ENCODE results near the gene SYNDIG1.

The SYNDIG1 gene

DNA sequence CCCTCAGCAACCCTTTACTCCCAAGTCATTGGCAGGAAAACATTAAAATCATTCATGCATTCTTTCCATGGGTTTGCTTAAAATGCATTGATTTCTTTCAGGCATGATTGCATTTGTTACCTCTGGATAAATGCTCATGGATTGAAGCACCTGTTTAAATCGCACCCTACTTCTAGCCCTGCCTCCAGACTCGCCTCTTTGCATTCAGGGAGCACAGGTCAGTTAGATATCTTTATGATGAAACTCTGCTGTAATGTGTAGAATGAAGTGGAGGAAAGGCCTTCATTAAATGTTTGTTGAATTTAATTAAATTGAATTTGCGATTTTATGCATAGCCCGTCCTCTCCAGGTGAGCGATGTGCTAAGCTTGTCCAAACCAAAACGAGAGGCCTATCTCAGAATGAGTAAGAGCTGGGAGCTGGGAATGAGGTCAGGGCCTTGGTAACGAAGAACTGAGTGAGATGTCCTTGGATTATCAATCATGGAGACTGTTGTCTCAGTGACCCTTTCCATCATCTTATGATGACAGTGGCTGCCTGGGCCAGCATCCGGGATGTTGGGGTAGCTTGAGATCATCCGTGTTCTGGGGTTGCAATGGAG, 210.1 kb downstream of the SYNDIG1 start:
- no peak for DNase-seq

DNA sequence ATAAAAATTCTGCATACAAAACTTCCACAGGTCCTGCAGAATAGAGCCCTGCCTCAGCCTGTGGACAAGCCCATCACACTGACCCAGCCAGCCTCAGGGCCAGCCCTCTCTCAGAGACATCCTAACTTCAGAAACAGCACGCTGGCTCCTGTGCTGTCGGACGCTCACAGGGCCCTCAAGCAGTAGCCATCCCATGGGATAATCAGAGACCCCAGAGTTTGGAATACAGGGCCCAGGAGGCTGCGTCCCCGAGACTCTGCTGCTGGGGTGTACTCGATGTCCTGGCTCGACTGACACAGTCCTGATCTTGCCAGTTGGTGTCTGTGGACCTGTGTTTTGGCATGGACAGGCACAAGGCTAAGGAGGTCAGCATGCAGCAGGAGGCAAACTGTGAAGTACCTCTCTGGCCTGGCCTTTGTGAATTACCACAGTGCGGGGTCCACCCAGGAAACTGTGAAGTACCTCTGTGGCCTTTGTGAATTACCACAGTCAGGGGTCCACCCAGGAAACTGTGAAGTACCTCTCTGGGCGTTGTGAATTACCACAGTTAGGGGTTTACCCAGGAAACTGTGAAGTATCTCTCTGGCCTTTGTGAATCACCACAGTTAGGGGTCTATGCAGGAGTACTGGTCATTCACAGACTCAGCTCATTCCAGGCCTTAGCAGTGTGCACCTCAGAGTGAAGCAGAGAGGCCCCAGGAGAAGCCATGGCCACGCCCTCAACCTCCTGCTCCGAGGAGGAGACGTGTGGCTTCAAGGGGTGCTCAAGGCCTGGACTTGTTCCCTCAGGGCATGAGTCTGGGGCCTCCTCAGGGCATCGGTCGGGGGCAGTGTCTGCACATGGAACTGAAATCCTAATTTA, 212.4 kb downstream of the SYNDIG1 start:
- DNase-seq: no peak

DNA sequence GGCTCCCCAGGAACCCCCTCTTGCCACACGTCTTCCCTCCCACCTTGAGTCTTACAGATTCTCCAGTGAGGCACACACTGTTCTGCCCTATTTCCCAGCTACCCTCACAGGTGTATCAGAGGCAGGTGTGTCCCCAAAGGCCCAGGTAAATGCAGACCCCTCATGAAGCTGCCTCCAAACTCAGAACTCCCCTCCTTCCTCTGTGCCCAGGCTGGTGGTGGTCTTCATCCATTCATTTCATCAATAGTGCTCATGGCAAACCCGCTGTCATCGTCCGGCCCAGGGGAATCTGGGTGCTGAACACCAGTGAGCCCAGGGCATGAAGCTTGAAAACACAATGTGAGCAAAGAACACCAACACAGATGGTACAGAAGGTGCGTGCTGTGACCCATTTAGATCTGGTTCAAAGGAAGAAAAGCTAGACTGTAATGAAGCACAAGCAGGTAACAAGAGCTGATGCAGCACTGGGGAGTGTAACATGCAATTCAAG, 213.1 kb downstream of the SYNDIG1 start:
- no peak for DNase-seq

DNA sequence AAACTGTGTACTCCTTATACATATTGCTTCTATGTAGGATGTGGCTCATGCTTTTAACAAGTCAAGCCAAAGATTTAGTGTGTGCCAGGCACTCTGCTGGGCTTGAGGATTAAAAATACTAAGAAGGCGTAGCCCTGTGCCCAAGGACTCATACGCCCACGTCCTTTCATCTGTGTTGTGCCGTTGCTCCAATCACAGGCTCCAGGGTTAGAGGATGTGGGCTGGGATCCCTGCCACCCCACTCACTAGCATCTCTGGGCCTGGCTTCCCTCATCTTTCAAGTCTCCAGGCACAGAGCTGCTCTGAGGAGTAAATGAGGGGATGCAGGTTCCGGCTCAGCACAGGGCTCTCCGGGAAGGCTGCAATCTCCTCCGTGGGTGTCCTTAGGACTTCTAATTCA, 214.2 kb downstream of the SYNDIG1 start:
- no peak for DNase-seq

DNA sequence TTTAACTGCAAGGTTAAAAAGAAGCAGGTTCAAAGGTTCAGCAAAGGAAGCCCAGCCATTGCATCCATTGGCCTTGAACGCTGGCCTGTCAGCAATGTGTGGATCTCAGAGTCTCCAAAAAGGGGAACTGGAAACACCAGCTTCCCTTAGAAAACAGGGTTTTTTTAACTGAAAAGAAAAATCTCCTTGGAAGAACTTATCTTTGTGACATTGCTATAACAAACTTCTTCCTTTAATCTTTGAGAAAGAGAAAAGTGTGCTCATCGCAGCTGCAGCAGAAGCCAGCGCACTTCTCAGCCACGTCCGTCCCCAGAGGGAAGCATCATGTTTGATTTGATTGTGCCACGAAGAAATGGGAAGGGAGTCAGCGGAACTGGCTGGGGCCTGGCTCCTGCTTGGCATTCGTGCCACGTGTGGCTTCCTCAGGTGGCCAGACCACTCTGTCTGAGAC, 215.0 kb downstream of the SYNDIG1 start:
- DNase-seq: no peak

DNA sequence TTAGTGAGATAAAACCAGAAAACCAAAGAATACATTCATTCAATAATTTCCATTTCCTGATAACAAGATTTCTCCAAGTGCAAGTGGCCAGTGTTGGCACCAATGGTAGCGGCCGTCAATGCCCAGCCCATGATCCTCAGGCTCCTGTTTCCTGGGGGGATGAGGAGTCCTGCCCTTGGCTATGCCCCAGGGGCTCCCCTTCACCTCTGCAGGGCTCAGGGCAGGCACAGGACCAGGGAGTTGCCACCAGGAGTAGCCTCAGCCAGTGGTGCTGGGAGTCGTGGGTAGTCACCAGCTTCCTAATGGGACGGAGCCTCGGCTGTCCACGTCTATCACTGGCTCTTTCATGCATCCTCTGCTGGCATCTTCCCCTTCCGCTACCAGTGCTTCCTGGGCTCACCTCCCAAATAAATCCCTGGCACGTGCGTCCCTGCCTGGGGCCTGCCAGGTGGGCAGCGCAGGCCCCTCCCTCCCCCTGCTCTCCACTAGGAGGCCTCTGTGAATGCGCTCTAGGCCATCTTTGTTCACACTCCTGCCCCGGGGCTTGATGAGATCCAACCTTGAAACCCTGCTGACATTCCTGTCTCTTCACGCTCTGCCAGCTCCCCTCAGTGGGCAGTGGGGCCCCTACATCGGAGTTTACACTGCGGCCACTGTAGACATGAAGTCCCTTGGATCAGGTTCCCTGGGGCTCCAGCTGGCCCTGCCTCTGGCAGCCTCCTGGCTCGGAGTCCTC, 215.7 kb downstream of the SYNDIG1 start:
- no peak for DNase-seq

DNA sequence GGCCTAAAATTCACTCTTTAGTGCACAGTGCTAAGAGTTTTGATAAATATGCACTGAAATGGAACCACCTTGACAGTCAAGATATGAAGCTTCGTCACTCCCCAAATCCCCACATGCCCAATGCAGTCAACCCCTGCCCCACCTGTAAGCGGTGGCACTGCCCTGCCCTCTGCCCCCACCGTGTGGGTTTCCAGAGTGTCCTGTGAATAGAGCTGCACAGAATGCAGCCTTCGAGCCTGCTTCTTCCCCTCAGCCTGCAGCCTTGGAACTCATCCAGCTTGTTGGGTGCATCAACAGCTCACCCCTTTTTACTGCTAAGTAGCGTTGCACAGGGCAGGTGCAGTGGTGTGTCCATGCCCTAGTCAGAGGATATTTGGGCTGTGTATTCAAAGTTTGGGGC, 216.3 kb downstream of the SYNDIG1 start:
- DNase-seq: no peak

DNA sequence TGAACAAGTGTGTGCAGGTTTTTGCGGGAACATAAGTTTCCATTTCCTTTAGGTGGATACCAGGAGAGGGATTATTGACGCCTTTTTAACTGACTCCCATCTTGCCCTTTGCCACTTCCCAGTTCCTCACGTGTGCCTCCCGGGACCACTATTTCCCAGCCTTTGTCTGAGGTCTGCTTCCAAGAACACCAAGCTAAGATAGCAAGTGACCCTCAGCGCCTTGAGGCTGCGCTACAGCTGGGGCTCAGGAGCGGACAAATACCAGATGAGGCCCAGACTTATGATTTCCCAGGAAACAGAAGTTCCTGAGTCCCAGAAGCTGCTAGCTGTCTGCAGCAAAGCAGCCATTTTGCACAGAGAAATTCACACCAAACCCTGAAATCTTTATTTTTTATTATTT, 216.7 kb downstream of the SYNDIG1 start:
- no peak for DNase-seq

DNA sequence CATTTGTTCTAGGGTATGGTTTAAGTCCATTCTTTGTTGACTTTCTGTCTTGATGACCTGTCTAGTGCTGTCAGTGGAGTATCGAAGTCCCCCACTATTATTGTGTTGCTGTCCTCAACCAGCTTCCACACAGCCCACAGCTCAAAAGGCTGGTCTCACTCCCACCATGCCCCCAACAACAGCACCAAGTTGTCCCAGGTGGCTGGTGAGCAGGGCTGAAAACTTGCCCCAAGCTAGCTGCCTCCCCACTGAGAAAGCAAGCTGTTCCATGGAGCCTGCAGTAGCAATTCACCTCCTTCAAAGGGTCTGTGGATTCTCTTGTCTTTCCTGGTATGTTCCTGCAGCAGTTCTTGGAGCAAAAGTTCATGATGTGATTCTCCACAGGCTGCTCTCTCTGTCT, 221.0 kb downstream of the SYNDIG1 start:
- no peak for DNase-seq

DNA sequence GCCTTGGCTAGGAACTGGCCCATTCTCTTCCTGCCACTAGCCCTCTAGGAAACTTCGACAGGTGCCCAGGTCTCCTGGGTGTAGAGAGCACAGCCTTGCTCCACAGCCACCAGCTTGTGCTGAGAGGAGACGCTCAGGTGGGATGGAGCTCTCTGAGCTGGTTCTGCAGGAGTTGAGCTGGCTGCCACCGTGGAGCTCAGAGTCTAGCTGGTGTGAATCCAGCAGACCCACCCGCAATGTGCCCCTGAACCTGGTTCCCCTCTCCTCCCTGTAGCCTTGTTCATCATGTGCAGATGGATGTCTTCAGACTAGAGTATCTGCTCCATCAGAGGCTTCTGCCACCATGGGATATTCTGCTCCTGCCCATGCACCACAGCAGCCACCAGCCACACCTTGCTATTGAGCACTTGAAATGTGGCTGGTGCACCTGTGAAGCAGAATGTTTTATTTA, 222.5 kb downstream of the SYNDIG1 start:
- no peak for DNase-seq

DNA sequence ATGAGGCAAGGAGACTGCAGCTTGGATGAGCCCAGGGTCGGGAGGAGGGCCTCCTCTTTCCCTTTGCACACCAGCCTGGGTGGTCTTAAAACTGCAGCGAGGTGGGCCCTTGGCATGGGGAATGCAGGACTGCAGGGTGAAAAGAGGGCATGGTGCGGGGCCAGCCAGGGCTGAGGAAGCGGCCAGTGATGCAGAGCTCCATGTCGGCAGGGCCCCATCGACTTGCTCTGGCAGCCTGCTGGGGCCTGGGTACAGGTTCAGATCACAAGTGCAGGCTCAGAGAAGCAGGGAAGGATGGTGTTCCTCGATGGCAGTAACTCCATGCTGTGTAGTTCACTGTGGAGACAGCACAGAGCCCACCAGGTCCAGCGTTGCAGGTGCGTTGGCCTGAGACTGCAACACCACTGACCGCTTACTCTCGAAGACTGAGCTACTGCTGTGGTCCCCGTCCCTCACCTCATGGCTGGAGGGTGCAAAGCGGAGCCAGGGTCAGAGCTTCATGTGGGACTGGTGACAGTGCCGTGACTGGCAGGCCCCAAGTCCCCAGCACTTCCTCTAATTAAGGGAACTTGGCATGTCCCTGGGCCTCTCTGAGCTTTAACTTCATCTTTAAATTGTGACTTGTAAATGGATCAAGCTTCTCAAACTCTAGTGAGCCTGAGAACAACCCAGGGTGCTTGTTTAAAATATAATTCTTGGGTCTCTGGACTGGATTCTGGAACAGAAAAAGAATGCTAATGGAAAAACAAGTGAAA, 223.2 kb downstream of the SYNDIG1 start:
- DNase-seq: no peak

DNA sequence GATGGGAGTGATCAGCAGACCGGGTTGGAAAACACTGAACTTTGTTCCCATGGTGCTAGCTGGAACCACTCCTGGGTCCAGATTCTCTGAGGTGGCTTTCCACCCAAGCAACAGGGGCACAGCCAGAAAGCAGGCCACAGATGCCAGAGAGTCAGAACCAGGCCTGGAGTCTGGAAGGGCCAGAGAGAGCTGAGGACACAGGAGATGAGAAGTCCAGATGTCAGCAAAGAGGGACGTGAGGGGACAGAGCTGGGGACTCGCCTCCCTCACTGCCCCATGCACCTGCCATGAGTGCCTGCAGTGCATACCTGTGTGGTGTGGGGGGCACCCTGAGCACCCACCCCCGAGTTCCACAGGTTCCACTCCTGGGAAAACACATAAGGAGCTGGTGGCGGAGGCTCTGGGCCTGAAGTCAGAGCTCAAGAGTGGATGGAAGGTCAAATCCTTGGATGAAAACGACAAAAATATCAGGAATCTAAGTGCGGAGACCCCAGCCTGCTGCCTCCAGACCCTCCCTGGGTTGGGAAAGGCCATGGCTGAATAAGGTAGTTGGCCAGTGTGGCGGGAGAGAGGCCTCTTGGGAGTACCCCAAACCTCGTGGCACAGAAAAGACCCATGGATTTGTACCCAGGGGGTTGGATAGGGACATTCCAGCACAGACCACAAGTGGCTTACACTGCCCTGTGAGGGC, 224.2 kb downstream of the SYNDIG1 start:
- DNase-seq: no peak

DNA sequence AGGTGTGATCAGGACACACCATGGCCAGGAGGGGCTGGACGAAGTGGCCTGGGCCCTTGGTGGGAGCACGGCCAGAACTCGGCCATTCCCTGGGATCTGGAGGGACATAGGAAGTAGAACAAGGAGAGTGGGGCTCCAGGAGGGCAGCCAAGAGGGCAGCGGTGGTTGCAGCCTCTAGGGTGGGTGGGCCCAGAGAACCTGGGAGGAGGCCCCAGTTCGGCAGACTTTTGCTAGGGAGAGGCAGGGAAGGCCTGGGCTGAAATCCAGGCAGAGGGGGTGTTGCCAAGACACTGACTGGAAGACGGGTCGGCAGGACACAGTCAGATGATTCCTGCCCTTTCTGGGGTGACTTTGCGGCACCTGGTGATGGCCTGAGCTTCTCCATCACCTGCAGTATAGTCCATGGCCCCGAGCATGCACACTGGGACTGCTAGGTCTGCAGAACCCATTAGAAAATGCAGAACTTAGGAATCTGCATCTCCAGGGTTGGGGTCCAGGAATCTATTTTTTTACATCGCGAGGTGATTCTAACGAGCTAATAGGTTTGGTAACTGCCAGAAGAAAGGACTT, 224.8 kb downstream of the SYNDIG1 start:
- DNase-seq: no peak

DNA sequence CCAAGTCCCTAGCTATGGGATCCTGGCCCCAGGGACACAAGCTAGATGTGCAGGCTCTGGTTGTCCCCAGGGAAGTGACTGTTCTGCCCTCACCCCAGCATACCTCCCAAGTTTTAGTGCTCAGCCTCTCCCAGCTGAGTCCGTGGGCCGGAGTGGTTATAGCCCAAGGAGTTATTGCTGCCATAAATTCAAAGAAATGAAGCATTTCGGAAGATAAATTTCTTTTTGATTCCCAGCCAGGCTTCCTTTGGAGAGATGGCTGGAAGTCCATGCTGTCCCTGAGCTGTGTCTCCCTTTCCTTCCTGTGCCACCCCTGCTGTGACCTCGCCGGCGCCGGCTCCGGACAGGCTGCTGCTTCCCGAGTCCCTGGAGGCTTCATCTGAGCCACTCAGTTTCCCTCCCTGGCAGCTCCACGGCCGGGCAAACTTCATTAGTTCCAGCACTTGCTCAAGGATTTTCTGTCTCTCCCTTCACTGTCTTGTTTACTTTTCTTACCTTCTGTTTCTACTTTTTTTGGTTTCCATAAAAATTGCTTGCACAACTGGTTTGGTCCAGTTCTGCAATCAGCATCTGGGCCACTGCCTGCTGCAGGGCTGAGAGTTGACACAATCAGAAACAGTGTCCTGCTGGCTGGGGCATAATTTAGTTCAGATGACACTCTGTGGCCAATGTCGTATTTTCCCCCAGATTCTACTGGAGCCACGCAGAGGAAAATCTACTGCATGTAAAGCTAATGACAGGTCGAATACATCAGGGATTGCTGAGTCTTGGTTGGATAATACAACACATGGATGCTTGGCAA, 225.5 kb downstream of the SYNDIG1 start:
- DNase-seq: no peak

DNA sequence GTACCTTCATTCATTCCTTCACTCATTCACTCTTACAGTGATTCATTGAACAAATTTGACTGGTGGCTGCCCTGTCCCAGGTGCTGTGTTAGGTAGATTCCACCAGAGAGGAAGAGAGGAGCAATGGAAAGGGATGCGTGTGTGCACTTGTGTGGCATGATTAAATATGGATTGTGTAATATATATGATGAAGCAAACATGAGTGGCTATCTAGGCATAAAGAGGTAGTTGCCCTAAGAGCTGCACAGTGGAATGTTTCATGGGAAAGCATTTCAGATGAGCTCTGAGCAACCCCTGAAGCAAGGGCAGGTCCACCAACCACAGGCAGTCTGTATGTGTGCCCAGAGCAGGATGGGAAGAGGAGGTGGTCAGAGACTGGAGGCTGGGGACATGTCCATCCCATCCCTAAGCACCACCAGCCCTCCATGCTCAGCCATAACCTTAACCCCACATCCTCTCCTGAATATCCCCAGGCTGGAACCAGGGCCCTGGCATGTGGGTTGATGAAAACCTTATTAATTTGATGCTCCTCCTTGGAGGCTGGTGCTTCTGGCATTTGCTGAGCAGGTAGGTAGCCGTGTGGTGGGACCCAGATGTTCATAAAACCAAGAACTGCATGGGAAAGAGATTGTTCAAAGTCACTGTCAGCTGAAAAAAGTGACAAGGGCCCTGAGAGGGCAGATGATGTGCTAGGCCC, 226.2 kb downstream of the SYNDIG1 start:
- DNase-seq: no peak

DNA sequence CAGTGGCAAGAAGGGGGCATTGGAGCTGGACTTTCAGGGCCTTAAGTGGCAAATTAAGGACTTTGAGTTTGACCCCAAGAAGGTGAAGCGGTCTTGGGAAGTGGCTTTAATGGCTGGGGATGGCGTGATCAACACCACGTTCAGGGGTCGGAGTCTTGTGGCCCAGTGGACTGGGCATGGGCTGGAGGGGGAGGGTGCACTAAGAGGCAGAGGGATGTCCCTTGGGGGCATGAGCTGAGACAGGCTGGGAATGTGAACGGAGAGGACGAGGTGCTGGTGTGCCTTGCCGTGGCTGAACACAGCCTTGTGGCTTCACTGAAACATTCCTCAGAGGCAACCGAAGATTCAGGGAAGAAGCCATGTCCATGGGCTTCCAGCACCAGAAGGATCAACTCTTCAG, 227.0 kb downstream of the SYNDIG1 start:
- DNase-seq: no peak

DNA sequence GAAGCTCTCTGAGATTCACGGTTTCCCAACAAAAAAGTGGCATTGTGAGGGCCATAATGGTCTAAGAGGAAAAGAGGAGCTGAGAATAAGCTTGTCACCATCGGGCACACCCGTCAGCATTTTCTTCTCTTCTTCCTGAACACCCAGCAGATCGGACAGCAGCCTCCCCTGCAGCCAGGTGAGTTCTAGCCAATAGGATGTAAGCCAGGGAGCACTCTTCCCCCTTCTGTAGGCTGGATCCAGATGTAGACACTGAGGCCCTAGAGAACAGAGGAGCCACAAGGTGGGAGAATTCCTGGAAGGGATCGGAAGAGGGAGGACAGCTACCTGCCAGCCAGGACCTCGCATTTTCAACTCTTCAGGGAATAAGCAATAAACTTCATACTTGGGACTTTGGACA, 228.0 kb downstream of the SYNDIG1 start:
- DNase-seq: no peak

DNA sequence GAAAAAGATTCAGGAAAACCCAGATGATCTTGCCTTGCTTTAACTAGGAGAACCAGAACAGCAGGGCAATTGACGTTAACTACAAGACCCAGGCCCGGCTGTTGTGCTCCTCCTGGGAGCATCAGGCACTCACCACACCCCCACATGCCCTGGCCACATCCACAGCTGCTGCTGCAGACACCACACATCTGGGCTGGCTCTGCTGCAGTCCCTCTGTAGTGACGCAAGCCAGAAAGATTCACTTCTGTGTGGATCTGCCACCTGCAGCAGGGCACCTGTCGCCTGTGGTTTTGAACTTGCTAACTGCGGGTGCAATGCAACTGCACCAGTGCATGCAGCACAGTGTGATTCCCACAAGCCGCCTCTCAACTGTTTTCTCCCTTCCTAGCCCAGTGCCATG, 228.8 kb downstream of the SYNDIG1 start:
- DNase-seq: no peak

DNA sequence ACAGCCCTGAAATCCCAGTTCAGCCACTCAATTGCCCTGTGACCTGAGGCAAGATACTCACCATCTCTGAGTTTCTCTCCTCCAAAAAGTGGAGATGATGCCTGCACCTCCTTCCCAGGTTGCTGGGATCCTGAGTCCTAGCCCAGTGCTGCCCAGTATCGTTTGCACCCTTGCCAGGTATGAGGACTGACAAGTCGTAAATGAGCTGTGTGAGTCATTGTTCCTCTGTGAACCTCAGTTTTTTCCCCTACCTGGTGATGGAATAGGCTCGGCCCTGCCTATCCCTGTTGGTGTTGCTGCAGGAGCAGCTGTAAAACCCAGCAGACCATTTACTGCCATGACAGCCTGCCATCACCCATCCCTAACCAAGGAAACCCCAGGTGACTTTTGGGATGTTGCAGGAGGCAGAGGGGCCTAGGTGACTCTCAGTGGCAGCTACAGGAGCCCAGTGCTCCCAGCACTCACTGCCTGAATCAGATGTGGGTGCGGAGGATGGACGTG, 229.3 kb downstream of the SYNDIG1 start:
- no peak for DNase-seq
